Gastrocnemius medialis (tissue), 4 donors: ENCODE measurements around the gene TPCN1. TPM values are rescaled to one million over a fixed set of nuclear protein-coding genes. Genes with fewer than 3 reads are reported as not detected.
A peak's percentile ranks its signal among the peaks of the same experiment; 100 is the strongest.

Experiments used
- ATAC-seq, 2 donors: fragments of 150-250 bp; one replicate each; pipeline ENCODE4 v1.9.1; 2016
- DNase-seq, 2 donors: peaks; one replicate each; pipeline ENCODE4 v3.0.0-alpha.2; 2019
- H3K27ac ChIP-seq, 4 donors: fragments of 200-600 bp; sonication (generic); 1 replicate in 1 of 4; 2 replicates in 3 of 4; pipeline ENCODE4 v1.5.1; 2016 to 2018; ENCODE audit warnings: mild to moderate bottlenecking in 2 of 4, moderate library complexity in 1 of 4
- H3K27me3 ChIP-seq, 3 donors: fragments of 200-600 bp; sonication (generic) in 2 of 3; 1 replicate in 1 of 3; 2 replicates in 2 of 3; pipeline versions ENCODE4 v1.5.1 to v1.6.0; 2016 to 2019; ENCODE audit warnings: mild to moderate bottlenecking in 1 of 3, moderate library complexity in 1 of 3
- H3K36me3 ChIP-seq, 2 donors: fragments of 200-600 bp; sonication (generic) in 1 of 2; one replicate each; pipeline ENCODE4 v1.5.1; 2017 to 2018
- H3K4me1 ChIP-seq, 2 donors: fragments of 200-600 bp; sonication (generic) in 1 of 2; one replicate each; pipeline ENCODE4 v1.5.1; 2016 to 2017; ENCODE audit warnings: mild to moderate bottlenecking in 2 of 2
- H3K4me3 ChIP-seq, 4 donors: fragments of 200-600 bp; sonication (generic) in 3 of 4; 1 replicate in 1 of 4; 2 replicates in 3 of 4; pipeline ENCODE4 v1.5.1; 2016 to 2019; ENCODE audit warnings: mild to moderate bottlenecking in 2 of 4
- H3K9me3 ChIP-seq, 3 donors: fragments of 200-600 bp; sonication (generic) in 2 of 3; 1 replicate in 1 of 3; 2 replicates in 2 of 3; pipeline ENCODE4 v1.5.1; 2016 to 2019
- POLR2A ChIP-seq, 2 donors: fragments of 450-650 bp; IDR thresholded peaks; one replicate each; pipeline ENCODE4 v1.6.1; 2017; ENCODE audit warnings: antibody characterized with exemption in 2 of 2, mild to moderate bottlenecking in 2 of 2, moderate library complexity in 2 of 2
- in situ Hi-C, 4 donors: fragments of 200-750 bp; cut with MboI; loops; one replicate each; pipeline versions ENCODE4 v1.15.0 to v1.8.0; 2017; ENCODE audit warnings: low sequenced_read_pairs in 4 of 4
- intact Hi-C: fragments of 100-400 bp; cut with DNase I; formaldehyde crosslinking; loops from one replicate; pipeline ENCODE4 v1.15.1; 2023; ENCODE audit warnings: low total_unique reads
- total RNA-seq, 4 donors: library from RNA; depleted of rRNA; stranded (reverse); fragments of >200 nt; gene quantifications; one replicate each; pipeline versions ENCODE4 v1.1.0 to v1.2.3, GENCODE V29; 2016
- TF ChIP-seq, protein P1 (sequence below), 5 experiments: fragments of 450-650 bp in 3 of 5; fragments of 200-600 bp in 2 of 5; sonication (generic) in 2 of 5; IDR thresholded peaks in 4 of 5; conservative IDR thresholded peaks in 1 of 5; 1 replicate in 4 of 5; 2 replicates in 1 of 5; pipeline ENCODE4 v1.5.1; 2016 to 2019; ENCODE audit warnings: antibody characterized with exemption in 5 of 5, mild to moderate bottlenecking in 3 of 5, moderate library complexity in 3 of 5

The TPCN1 gene
- total RNA-seq, 4 donors from 2014 or later = 21.4 to 27.0 (median 25.4) TPM

DNA sequence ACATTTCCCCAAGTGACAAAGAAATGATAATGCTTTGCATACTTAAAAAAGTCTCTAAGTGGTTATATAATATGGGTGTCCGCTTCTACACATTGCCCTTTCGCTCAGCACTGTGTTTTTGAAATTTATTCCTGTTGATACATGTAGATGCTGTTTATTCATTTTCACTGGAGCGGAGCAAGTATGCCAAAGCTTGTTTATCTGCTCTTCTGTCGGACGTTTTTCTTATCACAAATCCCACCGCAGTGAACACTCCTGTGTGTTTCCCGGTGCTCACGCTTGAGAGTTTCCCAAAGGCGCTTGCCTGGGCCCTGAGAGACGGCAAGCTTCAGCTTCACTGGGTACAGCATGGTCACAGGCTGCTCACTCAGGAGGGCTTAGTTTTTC is 50.2 kb downstream of the TPCN1 start:
- DNase-seq = no peak
- in situ Hi-C loops = no loop called here
- H3K4me1 ChIP-seq = peaks cover 19 to 27% of the 10 kb centered on the region in 2 donors
- intact Hi-C loops = no loop called here
- TF ChIP-seq POLR2A (IDR thresholded peaks at IDR 0.05) = no peak
- TF ChIP-seq, protein P1, sequence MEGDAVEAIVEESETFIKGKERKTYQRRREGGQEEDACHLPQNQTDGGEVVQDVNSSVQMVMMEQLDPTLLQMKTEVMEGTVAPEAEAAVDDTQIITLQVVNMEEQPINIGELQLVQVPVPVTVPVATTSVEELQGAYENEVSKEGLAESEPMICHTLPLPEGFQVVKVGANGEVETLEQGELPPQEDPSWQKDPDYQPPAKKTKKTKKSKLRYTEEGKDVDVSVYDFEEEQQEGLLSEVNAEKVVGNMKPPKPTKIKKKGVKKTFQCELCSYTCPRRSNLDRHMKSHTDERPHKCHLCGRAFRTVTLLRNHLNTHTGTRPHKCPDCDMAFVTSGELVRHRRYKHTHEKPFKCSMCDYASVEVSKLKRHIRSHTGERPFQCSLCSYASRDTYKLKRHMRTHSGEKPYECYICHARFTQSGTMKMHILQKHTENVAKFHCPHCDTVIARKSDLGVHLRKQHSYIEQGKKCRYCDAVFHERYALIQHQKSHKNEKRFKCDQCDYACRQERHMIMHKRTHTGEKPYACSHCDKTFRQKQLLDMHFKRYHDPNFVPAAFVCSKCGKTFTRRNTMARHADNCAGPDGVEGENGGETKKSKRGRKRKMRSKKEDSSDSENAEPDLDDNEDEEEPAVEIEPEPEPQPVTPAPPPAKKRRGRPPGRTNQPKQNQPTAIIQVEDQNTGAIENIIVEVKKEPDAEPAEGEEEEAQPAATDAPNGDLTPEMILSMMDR (IDR thresholded peaks at IDR 0.05 in 4 of 5, conservative IDR thresholded peaks at IDR 0.05 in 1 of 5) = no peak
- H3K4me3 ChIP-seq = peak overlapping the region in 1 of 4 donors; percentile 19
- no peaks in the 10 kb centered on the region for H3K9me3 ChIP-seq
- peaks cover 0 to 66% of the 10 kb centered on the region in 2 donors for H3K36me3 ChIP-seq
- H3K27me3 ChIP-seq = no peaks in the 10 kb centered on the region
- peak overlapping the region; percentile 71 to 77 (median 76) for H3K27ac ChIP-seq
- ATAC-seq = no peak

DNA sequence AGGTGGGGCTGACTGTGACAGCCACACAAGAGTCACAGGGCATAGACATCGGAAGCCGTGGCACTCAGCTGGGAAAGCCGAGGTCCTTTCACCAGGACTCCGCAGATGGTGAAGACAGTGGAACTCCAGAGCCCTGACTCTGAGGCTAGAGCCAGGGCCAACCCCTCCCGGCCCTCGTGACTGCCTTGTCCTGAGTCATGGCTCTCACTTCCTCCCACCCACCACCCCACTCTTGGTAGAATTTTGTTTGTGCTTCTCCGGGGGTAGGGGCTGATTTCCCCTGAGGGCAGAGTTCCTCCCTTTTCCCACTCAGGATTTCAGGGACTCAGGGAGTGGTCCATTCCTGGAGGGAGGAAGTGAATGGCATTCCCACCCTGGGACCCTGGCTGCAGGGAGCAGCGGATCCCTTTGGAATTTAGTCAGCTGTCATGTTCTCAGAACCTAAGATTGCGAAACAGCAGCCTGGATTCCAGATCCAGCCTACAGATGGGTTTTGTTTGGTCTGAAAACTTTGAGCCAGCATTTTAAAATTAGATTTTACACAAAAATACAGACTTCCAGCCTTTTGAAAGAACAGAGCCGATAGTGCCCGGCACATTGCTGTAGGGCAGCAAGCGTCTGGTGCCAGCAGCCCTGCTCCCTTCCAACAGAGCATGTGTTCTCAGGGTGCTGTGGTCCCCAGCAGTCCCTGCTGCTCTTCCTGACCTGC is 50.7 kb downstream of the TPCN1 start:
- Histone ChIP-seq H3K4me3 (peak overlapping the region in 1 of 4 donors; percentile 19), H3K27me3 (no peaks in the 10 kb centered on the region), H3K4me1 (peaks cover 19 to 27% of the 10 kb centered on the region in 2 donors), H3K27ac (peak overlapping the region; percentile 71 to 77 (median 76)), H3K9me3 (no peaks in the 10 kb centered on the region), H3K36me3 (peaks cover 0 to 66% of the 10 kb centered on the region in 2 donors)
- peak; percentile 13 to 38 for TF ChIP-seq POLR2A (IDR thresholded peaks at IDR 0.05)
- TF ChIP-seq, protein P1 (IDR thresholded peaks at IDR 0.05 in 4 of 5, conservative IDR thresholded peaks at IDR 0.05 in 1 of 5) = no peak
- in situ Hi-C loops (no loop called here), intact Hi-C loops (no loop called here)
- ATAC-seq (peak; percentile 87 to 93), DNase-seq (peak; percentile 77 to 87)

DNA sequence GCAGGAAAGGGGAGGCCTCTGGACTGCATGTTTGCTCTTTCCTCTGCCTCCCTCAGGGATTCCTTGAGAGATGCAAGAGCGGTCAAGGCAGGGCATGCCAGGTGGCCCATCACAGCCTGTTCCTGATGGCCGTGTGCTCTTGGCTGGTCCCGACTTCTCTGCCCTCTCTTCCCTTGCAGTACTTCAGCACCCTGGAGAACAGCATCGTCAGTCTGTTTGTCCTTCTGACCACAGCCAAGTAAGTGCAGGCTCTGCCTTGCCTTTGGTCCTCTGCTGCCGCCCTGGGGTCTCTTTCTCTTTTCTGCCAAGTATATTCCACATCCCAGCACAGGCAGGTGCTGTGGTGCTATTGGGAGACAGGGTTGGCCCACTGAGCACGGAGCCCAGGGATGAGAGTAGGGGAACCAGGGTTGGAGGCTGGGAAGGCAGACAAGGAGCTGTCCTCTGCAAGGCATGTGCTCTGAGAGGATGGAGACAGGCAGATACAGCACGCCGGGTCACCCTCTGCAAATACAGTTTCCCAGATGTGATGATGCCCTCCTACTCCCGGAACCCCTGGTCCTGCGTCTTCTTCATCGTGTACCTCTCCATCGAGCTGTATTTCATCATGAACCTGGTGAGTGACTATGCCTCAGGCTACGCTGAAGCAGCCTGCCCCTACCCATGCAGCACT is 51.9 kb downstream of the TPCN1 start:
- Histone ChIP-seq H3K36me3 (peaks cover 0 to 69% of the 10 kb centered on the region in 2 donors), H3K4me3 (no peak overlapping the region), H3K27me3 (no peaks in the 10 kb centered on the region), H3K27ac (peak overlapping the region; percentile 71 to 77 (median 76)), H3K9me3 (no peaks in the 10 kb centered on the region), H3K4me1 (peaks cover 19 to 27% of the 10 kb centered on the region in 2 donors)
- in situ Hi-C loops = no loop called here
- ATAC-seq = no peak
- intact Hi-C loops = no loop called here
- TF ChIP-seq, protein P1 (IDR thresholded peaks at IDR 0.05 in 4 of 5, conservative IDR thresholded peaks at IDR 0.05 in 1 of 5) = no peak
- TF ChIP-seq POLR2A (IDR thresholded peaks at IDR 0.05) = no peak
- no peak for DNase-seq

DNA sequence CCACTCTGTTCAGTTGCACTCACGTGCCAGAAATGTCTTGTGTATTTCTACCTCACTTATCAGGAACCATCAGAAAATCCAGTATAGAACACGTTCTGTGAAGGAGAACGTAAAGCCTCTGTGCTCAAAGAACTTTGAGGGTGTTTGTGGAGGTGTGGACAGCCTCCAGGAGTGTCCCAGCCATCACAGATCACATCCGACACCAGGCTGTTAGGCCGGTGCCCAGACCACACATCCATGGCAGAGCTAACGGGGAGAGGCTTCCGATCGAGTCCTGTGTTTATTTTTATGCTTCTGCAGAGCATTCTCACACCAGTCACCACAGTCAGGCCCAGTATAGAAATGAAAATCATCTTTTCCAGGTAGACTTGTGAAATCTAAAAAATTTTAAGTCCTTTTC is 53.6 kb downstream of the TPCN1 start:
- intact Hi-C loops = no loop called here
- ATAC-seq (no peak), DNase-seq (no peak)
- no peak for TF ChIP-seq POLR2A (IDR thresholded peaks at IDR 0.05)
- TF ChIP-seq, protein P1 (IDR thresholded peaks at IDR 0.05 in 4 of 5, conservative IDR thresholded peaks at IDR 0.05 in 1 of 5) = no peak
- H3K27ac ChIP-seq = no peak overlapping the region
- in situ Hi-C loops = no loop called here
- H3K27me3 ChIP-seq = no peaks in the 10 kb centered on the region
- no peaks in the 10 kb centered on the region for H3K9me3 ChIP-seq
- peaks cover 19 to 27% of the 10 kb centered on the region in 2 donors for H3K4me1 ChIP-seq
- peaks cover 0 to 63% of the 10 kb centered on the region in 2 donors for H3K36me3 ChIP-seq
- no peak overlapping the region for H3K4me3 ChIP-seq
